NCI-H2107 (cell line): ENCODE results near the gene SHC3.

Source experiments
- DNase-seq: peaks from one replicate; lab custom pipeline; 2025; lab: John Stamatoyannopoulos, UW

The SHC3 gene

GRCh38 chr9:89154218-89154617, 24.4 kb downstream of the SHC3 start:
- no peak for DNase-seq

- no peak for DNase-seq
These were observed 25.2 kb downstream of the SHC3 start for GRCh38 chr9:89153232-89154017.

GRCh38 chr9:89149726-89150125, 28.9 kb downstream of the SHC3 start:
- no peak for DNase-seq

GRCh38 chr9:89145097-89145496, 33.5 kb downstream of the SHC3 start:
- no peak for DNase-seq

GRCh38 chr9:89144238-89144637, 34.4 kb downstream of the SHC3 start:
- DNase-seq: no peak

- DNase-seq: no peak
These were observed 35.4 kb downstream of the SHC3 start for GRCh38 chr9:89143266-89143665.

- no peak for DNase-seq
These were observed 39.2 kb downstream of the SHC3 start for GRCh38 chr9:89139455-89139854.

GRCh38 chr9:89138463-89139390, 39.9 kb downstream of the SHC3 start:
- DNase-seq: no peak

- DNase-seq: no peak
These were observed 40.8 kb downstream of the SHC3 start for GRCh38 chr9:89137542-89138462.

- no peak for DNase-seq
These were observed 42.9 kb downstream of the SHC3 start for GRCh38 chr9:89135591-89136166.

- DNase-seq: no peak
These were observed 43.9 kb downstream of the SHC3 start for GRCh38 chr9:89134709-89135108.

- DNase-seq: no peak
These were observed 55.7 kb downstream of the SHC3 start for GRCh38 chr9:89122949-89123348.

- DNase-seq: no peak
These were observed 57.9 kb downstream of the SHC3 start for GRCh38 chr9:89120704-89121103.

GRCh38 chr9:89116805-89117192, 61.8 kb downstream of the SHC3 start:
- no peak for DNase-seq

- no peak for DNase-seq
These were observed 62.4 kb downstream of the SHC3 start for GRCh38 chr9:89116064-89116804.

- DNase-seq: no peak
These were observed 63.2 kb downstream of the SHC3 start for GRCh38 chr9:89115426-89115825.

GRCh38 chr9:89114741-89115140, 63.9 kb downstream of the SHC3 start:
- no peak for DNase-seq

GRCh38 chr9:89113851-89114250, 64.8 kb downstream of the SHC3 start:
- DNase-seq: no peak

- no peak for DNase-seq
These were observed 66.4 kb downstream of the SHC3 start for GRCh38 chr9:89112243-89112642.

GRCh38 chr9:89109666-89110065, 69.0 kb downstream of the SHC3 start:
- DNase-seq: no peak

- DNase-seq: no peak
These were observed 71.2 kb downstream of the SHC3 start for GRCh38 chr9:89107406-89107805.
